SK-N-SH (cell line): Measurements from ENCODE around the gene RFLNA.

ENCODE experiments used
- CTCF ChIP-seq: fragments of 200-600 bp; sonication (generic); IDR thresholded peaks from 2 replicates; pipeline ENCODE4 v1.6.1; 2017; ENCODE audit warnings: antibody characterized with exemption, mild to moderate bottlenecking, moderate library complexity
- EZH2phosphoT487 ChIP-seq: fragments of 200-600 bp; sonication (generic); IDR thresholded peaks from 2 replicates; pipeline ENCODE4 v1.6.1; 2017; ENCODE audit warnings: low read depth, mixed run types, mild to moderate bottlenecking, antibody characterized with exemption, moderate library complexity, borderline replicate concordance
- MAX ChIP-seq: IDR thresholded peaks from 2 replicates; pipeline ENCODE4 v1.4.0; 2012; ENCODE audit warnings: low read depth
- PBX3 ChIP-seq: IDR thresholded peaks from 2 replicates; pipeline ENCODE4; 2012
- POLR2AphosphoS5 ChIP-seq: IDR thresholded peaks from 2 replicates; pipeline ENCODE4 v1.6.1; 2012; ENCODE audit warnings: low read depth, low read length
- SMC3 ChIP-seq: IDR thresholded peaks from 2 replicates; pipeline ENCODE4 v1.6.1; 2012; ENCODE audit warnings: low read depth, low read length, improper control_type of control experiment

- no peak for TF ChIP-seq MAX
- TF ChIP-seq EZH2phosphoT487: no peak
- TF ChIP-seq PBX3: no peak
- TF ChIP-seq POLR2AphosphoS5: no peak
- no peak for TF ChIP-seq SMC3
- TF ChIP-seq CTCF: no peak
Measured at GRCh38 chr12:124361074-124361970, 66.4 kb downstream of the RFLNA start.
